OCI-LY7 (cell line): ENCODE measurements around the gene SCART1.

Experiments used
- CTCF ChIP-seq: fragments of 200-600 bp; sonication (generic); conservative IDR thresholded peaks from 2 replicates; pipeline ENCODE4 v1.5.1; 2014; ENCODE audit warnings: mild to moderate bottlenecking, antibody characterized with exemption, low read length, moderate library complexity, mixed read lengths
- EZH2phosphoT487 ChIP-seq: fragments of 200-600 bp; sonication (generic); IDR thresholded peaks from 2 replicates; pipeline ENCODE4 v1.6.1; 2018; ENCODE audit warnings: low read depth, borderline replicate concordance, mild to moderate bottlenecking, mixed run types, antibody characterized with exemption, low read length, moderate library complexity, mixed read lengths

- TF ChIP-seq CTCF (no peak), EZH2phosphoT487 (no peak)
These were observed 13.0 kb downstream of the SCART1 start for GRCh38 chr10:133466683-133467275.
